Measurements from ENCODE around the gene C6orf47.

DNA sequence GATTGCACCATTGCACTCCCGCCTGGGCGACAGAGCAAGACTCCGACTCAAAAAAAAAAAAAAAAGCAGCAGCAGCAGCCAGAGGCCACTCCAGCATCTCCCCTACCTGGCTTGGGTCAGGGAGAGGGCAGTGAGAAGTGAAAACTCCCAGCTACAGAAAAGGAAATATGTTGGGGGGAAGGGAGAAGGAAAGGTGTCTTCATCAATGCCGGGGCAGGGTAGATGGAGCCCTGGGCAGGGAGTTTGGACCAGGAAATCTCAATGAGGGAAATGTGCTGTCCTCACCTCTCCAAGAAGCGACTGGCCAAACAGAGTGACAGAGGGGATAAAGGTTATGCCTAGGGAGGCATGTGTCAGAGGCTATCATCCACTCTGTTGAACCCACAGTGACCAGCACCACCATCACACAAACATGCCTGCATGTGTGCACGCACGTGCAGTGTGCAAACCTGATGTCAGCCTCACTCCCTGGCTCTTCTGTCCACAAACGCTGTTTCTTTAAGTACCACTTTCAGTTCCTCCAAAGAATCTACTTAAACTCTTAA is 46.4 kb downstream of the C6orf47 start:
- TF ChIP-seq TAF1 (IDR thresholded peaks at IDR 0.05; ENCODE audit: low read depth, low read length) (no peak), POLR2A (IDR thresholded peaks at IDR 0.05; ENCODE audit: low read depth, low read length) (no peak), POLR2AphosphoS5 (IDR thresholded peaks at IDR 0.05; ENCODE audit: low read depth, low read length) (no peak)
